ENCODE measurements around the gene LMTK3.

DNA sequence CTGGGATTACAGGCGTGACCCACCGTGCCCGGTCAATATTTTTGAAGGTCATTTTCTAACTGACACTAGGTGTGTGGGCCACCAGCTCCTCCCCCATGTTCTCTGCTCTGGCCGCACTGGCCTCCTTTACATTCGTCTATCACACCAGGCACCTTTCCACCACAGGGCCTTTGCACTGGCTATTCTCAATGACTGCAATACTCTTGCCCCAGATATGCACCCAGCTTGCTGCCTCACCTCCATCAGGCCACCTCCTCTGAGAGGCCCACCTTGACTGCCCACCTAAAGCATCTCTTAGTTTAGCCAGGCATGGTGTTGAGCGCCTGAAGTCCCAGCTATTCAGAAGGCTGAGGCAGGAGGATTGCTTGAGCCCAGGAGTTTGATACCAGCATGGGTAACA, 30.2 kb upstream of the LMTK3 start:
- TF ChIP-seq, protein P1, sequence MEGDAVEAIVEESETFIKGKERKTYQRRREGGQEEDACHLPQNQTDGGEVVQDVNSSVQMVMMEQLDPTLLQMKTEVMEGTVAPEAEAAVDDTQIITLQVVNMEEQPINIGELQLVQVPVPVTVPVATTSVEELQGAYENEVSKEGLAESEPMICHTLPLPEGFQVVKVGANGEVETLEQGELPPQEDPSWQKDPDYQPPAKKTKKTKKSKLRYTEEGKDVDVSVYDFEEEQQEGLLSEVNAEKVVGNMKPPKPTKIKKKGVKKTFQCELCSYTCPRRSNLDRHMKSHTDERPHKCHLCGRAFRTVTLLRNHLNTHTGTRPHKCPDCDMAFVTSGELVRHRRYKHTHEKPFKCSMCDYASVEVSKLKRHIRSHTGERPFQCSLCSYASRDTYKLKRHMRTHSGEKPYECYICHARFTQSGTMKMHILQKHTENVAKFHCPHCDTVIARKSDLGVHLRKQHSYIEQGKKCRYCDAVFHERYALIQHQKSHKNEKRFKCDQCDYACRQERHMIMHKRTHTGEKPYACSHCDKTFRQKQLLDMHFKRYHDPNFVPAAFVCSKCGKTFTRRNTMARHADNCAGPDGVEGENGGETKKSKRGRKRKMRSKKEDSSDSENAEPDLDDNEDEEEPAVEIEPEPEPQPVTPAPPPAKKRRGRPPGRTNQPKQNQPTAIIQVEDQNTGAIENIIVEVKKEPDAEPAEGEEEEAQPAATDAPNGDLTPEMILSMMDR (IDR thresholded peaks at IDR 0.05; ENCODE audit: poor library complexity, severe bottlenecking), result no peak
- TF ChIP-seq SMC3 (conservative IDR thresholded peaks at IDR 0.05; ENCODE audit: poor library complexity) (no peak), TAF1 (IDR thresholded peaks at IDR 0.05; ENCODE audit: low read depth) (no peak), EP300 (conservative IDR thresholded peaks at IDR 0.05; ENCODE audit: poor library complexity, severe bottlenecking) (no peak)
